Neural cell (in vitro differentiated cells): ENCODE data around the gene GTPBP10.

Experiments used
- CTCF ChIP-seq: fragments of 450-650 bp; IDR thresholded peaks from 2 replicates; pipeline ENCODE4 v1.5.1; 2014; ENCODE audit warnings: antibody characterized with exemption, mild to moderate bottlenecking, moderate library complexity; ENCODE audit not compliant: poor library complexity, severe bottlenecking
- EZH2 ChIP-seq: fragments of 200-600, 300-800 bp; shearing (Covaris generic), sonication (generic); IDR thresholded peaks from 2 replicates; pipeline ENCODE4 v1.6.1; 2014; ENCODE audit warnings: antibody characterized with exemption, low read length, borderline replicate concordance, mild to moderate bottlenecking; ENCODE audit not compliant: insufficient read depth, poor library complexity, severe bottlenecking
- MXI1 ChIP-seq: fragments of 450-650 bp; conservative IDR thresholded peaks from 2 replicates; pipeline ENCODE4 v1.6.1; 2014; ENCODE audit warnings: antibody characterized with exemption, mild to moderate bottlenecking; ENCODE audit not compliant: poor library complexity, severe bottlenecking
- REST ChIP-seq: IDR thresholded peaks from 2 replicates; pipeline ENCODE4 v1.6.1; 2012; ENCODE audit warnings: borderline replicate concordance
- TAF1 ChIP-seq: IDR thresholded peaks from 2 replicates; pipeline ENCODE4 v1.6.1; 2012; ENCODE audit warnings: low read depth

GRCh38 chr7:90404777-90405176 lies 58.3 kb downstream of the GTPBP10 start:
- TF ChIP-seq CTCF: no peak
- no peak for TF ChIP-seq EZH2
- no peak for TF ChIP-seq TAF1
- no peak for TF ChIP-seq MXI1
- TF ChIP-seq REST: no peak
